HCT116 (cell line): ENCODE results near the gene BACH1. TPM values are rescaled to one million over a fixed set of nuclear protein-coding genes. Genes with fewer than 3 reads are reported as not detected.

ENCODE experiments used
- ATAC-seq: fragments of 200-7000 bp; cut with Tn5 transposase; 2 replicates; pipeline ENCODE4 v1.9.1; 2020; ENCODE audit warnings: mild to moderate bottlenecking, moderate library complexity
- BruUV-seq: library from RNA; stranded (reverse); fragments of 400-500 nt; replicated peaks from 2 replicates; lab custom pipeline; 2021; lab: Mats Ljungman, UMichigan
- CTCF ChIA-PET: fragments of 300-600 bp; sonication (Branson Sonifier 250); formaldehyde crosslinking; loops from one replicate; lab custom pipeline; 2021; ENCODE audit warnings: antibody characterized with exemption; lab: Charles Lee
- POLR2A ChIA-PET: fragments of 300-600, 350-600 bp; sonication (Branson Sonifier 250); formaldehyde crosslinking; loops from one replicate; lab custom pipeline; 2021; ENCODE audit warnings: antibody characterized with exemption; lab: Charles Lee
- RAD21 ChIA-PET, 2 experiments: fragments of 300-600 bp; sonication (Branson Sonifier 250); formaldehyde crosslinking; loops; one replicate each; lab custom pipeline; 2023; ENCODE audit warnings: low total read pairs in 2 of 2; ENCODE audit not compliant: uncharacterized antibody in 2 of 2, unreplicated experiment in 2 of 2, low non-redundant PET in 1 of 2; lab: Charles Lee
- DNase-seq: peaks from one replicate; pipeline ENCODE4 v3.0.0-alpha.2; 2010; ENCODE audit warnings: low read depth, low spot score
- H2AFZ ChIP-seq: fragments of 200-600 bp; shearing (Covaris generic), sonication (generic); 2 replicates; pipeline ENCODE4 v1.6.1; 2017; ENCODE audit warnings: low read depth, mixed run types, mixed read lengths, antibody characterized with exemption, low read length; ENCODE audit not compliant: poor library complexity, severe bottlenecking
- H3K27ac ChIP-seq: 2 replicates; pipeline ENCODE4 v1.5.1; 2012; ENCODE audit warnings: low read depth, low read length
- H3K27me3 ChIP-seq: fragments of 200-600 bp; sonication (generic); 2 replicates; pipeline ENCODE4 v1.6.1; 2016; ENCODE audit warnings: mixed run types, low read length, mixed read lengths; ENCODE audit not compliant: insufficient read depth
- H3K36me3 ChIP-seq, 2 experiments: fragments of 200-500 bp in 1 of 2; fragments of 200-600 bp in 1 of 2; sonication (Bioruptor generic) in 1 of 2; sonication (generic) in 1 of 2; 2 replicates each; pipeline versions ENCODE4 v1.5.1 to v1.6.1; 2014 to 2016; ENCODE audit warnings: low read length in 2 of 2, inconsistent platforms in 1 of 2, mixed read lengths in 1 of 2, mixed run types in 1 of 2; ENCODE audit not compliant: insufficient read depth in 2 of 2, control insufficient read depth in 1 of 2
- H3K4me1 ChIP-seq, 2 experiments: fragments of 200-600 bp in 1 of 2; sonication (generic) in 1 of 2; 2 replicates each; pipeline versions ENCODE4 v1.5.1 to v1.6.1; 2012 to 2017; ENCODE audit warnings: low read length in 2 of 2, inconsistent platforms in 1 of 2, mild to moderate bottlenecking in 1 of 2, mixed read lengths in 1 of 2, mixed run types in 1 of 2, moderate library complexity in 1 of 2; ENCODE audit not compliant: insufficient read depth in 2 of 2, control insufficient read depth in 1 of 2
- H3K4me2 ChIP-seq: fragments of 200-600 bp; sonication (generic); 2 replicates; pipeline ENCODE4 v1.6.1; 2017; ENCODE audit warnings: mixed run types, low read length, mixed read lengths
- H3K4me3 ChIP-seq, 2 experiments: fragments of 200-600 bp in 1 of 2; sonication (generic) in 1 of 2; replicated peaks in 1 of 2; 2 replicates each; pipeline ENCODE4 v1.5.1; 2011 to 2016; ENCODE audit warnings: low read length in 2 of 2, control low read depth in 1 of 2, low read depth in 1 of 2, mild to moderate bottlenecking in 1 of 2, mixed read lengths in 1 of 2, mixed run types in 1 of 2
- H3K79me2 ChIP-seq: fragments of 200-600 bp; sonication (generic); 2 replicates; pipeline ENCODE4 v1.6.1; 2017; ENCODE audit warnings: mild to moderate bottlenecking, mixed run types, low read length, moderate library complexity, mixed read lengths; ENCODE audit not compliant: insufficient read depth
- H3K9ac ChIP-seq: fragments of 200-600 bp; sonication (generic); 2 replicates; pipeline ENCODE4 v1.6.1; 2016; ENCODE audit warnings: low read length, mixed read lengths
- H3K9me2 ChIP-seq: fragments of 200-600 bp; sonication (generic), shearing (Covaris generic); 2 replicates; pipeline ENCODE4 v1.6.1; 2017; ENCODE audit warnings: mixed run types, mild to moderate bottlenecking, moderate library complexity; ENCODE audit not compliant: insufficient read depth
- H3K9me3 ChIP-seq, 2 experiments: fragments of 200-500 bp in 1 of 2; fragments of 200-600 bp in 1 of 2; sonication (Bioruptor generic) in 1 of 2; sonication (generic) in 1 of 2; 2 replicates each; pipeline ENCODE4 v1.6.1; 2014 to 2017; ENCODE audit warnings: low read length in 2 of 2, mixed read lengths in 2 of 2, inconsistent platforms in 1 of 2, low read depth in 1 of 2, mild to moderate bottlenecking in 1 of 2, mixed run types in 1 of 2, moderate library complexity in 1 of 2; ENCODE audit not compliant: control insufficient read depth in 1 of 2, insufficient read depth in 1 of 2
- H4K20me1 ChIP-seq: fragments of 200-600 bp; sonication (generic), shearing (Covaris generic); 2 replicates; pipeline ENCODE4 v1.6.1; 2017; ENCODE audit warnings: mixed run types, mild to moderate bottlenecking, moderate library complexity; ENCODE audit not compliant: insufficient read depth
- ELF1 ChIP-seq: IDR thresholded peaks from 2 replicates; pipeline ENCODE4 v1.6.1; 2012; ENCODE audit warnings: low read depth, borderline replicate concordance
- POLR2A ChIP-seq: IDR thresholded peaks from 2 replicates; pipeline ENCODE4 v1.7.0; 2011; ENCODE audit warnings: borderline replicate concordance; ENCODE audit not compliant: insufficient read depth, insufficient read length; ENCODE audit errors: extremely low read depth
- RAD21 ChIP-seq: IDR thresholded peaks from 2 replicates; pipeline ENCODE4 v1.6.1; 2012; ENCODE audit warnings: low read depth, mild to moderate bottlenecking
- SIN3A ChIP-seq: IDR thresholded peaks from 2 replicates; pipeline ENCODE4 v1.6.1; 2012; ENCODE audit warnings: low read depth
- SP1 ChIP-seq: IDR thresholded peaks from 2 replicates; pipeline ENCODE4 v1.6.1; 2012; ENCODE audit warnings: low read depth
- ZFX ChIP-seq: fragments of 450-650 bp; IDR thresholded peaks from 2 replicates; pipeline ENCODE4 v1.6.1; 2017
- intact Hi-C: fragments of 100-400 bp; cut with micrococcal nuclease; formaldehyde crosslinking; loops from 2 replicates; pipeline ENCODE4 v1.10.0; 2022
- total RNA-seq: library from RNA; stranded (reverse); gene quantifications from one replicate; pipeline ENCODE4 v1.2.1, GENCODE V29; 2021; ENCODE audit not compliant: unreplicated experiment
- TF ChIP-seq, protein P1 (sequence below): IDR thresholded peaks from 2 replicates; pipeline ENCODE4 v1.6.1; 2012

The BACH1 gene
- total RNA-seq, 1 experiment from 2014 or later: 28.4 TPM

DNA sequence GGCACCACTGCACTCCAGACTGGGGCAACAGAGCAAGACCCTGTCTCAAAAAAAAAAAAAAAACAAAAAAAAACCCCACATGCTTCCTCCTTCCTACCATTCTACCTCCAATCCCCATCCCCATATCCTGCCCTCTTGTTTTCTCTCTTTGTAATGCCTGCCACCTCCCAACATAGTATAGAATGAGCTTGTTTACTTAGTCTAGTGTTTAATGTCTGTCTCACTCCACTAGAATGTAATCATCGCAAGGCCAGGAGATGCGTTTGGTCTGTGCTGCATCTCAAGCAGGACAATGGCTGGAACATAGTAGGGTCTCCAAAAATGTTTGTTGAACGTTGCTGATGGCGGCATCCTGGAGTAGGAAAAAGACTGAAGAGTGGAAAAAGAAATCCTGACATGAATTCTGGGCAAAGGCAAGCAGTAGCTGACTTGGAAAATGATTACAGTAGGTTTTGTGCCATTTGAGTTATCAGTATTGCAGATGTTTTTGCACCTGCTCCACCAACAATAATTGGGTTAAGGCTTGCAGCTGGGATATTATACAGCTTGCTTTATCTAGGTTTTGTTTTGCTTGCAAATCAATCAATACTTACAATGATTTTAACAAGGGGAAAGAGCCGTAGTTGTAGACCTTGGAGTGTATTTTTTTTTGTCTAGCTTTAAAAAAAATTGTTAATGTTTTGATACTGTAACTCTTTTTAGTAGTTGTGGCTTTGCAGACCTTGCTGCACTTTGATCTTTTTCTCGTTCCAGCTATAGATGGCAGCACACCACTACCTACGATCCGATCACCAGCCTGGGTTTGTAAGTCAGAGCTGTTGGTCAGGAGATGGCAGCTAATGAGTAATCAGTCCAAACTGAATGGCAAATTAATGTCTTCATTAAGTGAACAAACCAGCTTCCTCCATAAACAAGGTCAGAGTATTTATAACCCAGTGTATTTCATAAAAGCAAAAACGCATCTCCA lies 62.4 kb downstream of the BACH1 start:
- Histone ChIP-seq H2AFZ (no peak overlapping the region), H3K9ac (no peak overlapping the region), H3K4me3 (no peak overlapping the region), H4K20me1 (no peaks in the 10 kb centered on the region), H3K79me2 (no peaks in the 10 kb centered on the region), H3K4me2 (no peak overlapping the region), H3K9me2 (no peaks in the 10 kb centered on the region), H3K27me3 (no peaks in the 10 kb centered on the region), H3K4me1 (no peaks in the 10 kb centered on the region), H3K27ac (no peak overlapping the region), H3K9me3 (no peaks in the 10 kb centered on the region), H3K36me3 (no peaks in the 10 kb centered on the region)
- POLR2A ChIA-PET: interaction anchor here (1.0 kb wide), 1 partner anchor 358 kb away, joined by 3 read pairs; no protein-coding TSS in a partner anchor
- TF ChIP-seq ZFX: no peak
- TF ChIP-seq POLR2A: no peak
- TF ChIP-seq SP1: no peak
- TF ChIP-seq SIN3A: no peak
- TF ChIP-seq RAD21: peak; percentile 23; the same call in 1 of the 2 replicates
- TF ChIP-seq, protein P1, sequence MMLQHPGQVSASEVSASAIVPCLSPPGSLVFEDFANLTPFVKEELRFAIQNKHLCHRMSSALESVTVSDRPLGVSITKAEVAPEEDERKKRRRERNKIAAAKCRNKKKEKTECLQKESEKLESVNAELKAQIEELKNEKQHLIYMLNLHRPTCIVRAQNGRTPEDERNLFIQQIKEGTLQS: no peak
- no peak for DNase-seq
- CTCF ChIA-PET: interaction anchor here (1.0 to 2.2 kb wide), 5 partner anchors 11 to 271 kb away, joined by 3 to 16 read pairs (median 5); no protein-coding TSS in a partner anchor
- no TSS peak for BruUV-seq
- intact Hi-C loops: no loop called here
- no peak for ATAC-seq
- RAD21 ChIA-PET: interaction anchor here in 1 of 2 experiments (0.8 kb wide), 1 partner anchor 15 kb away, joined by 3 read pairs; no protein-coding TSS in a partner anchor

DNA sequence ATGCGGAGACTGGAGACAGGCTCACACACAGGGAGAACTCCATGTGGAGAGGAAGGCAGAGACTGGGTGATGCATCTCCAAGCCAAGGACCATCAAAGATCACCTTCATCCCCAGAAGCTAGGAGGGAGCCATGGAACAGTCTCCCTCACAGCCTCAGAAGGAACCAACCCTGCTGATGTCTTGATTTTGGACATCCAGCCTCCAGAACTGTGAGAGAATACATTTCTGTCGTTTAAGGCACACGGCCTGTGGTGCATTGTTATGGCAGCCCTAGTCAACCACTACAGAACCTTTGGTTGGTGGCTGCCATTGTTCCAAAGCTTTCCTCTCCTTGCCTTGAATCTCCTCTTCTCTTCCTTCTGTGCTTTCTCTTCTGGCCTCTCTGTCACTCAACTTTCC lies 64.0 kb downstream of the BACH1 start:
- ChIA-PET POLR2A (no interaction called here), RAD21 (no interaction called here), CTCF (no interaction called here)
- no peak overlapping the region for H3K4me2 ChIP-seq
- H2AFZ ChIP-seq: no peak overlapping the region
- intact Hi-C loops: no loop called here
- H4K20me1 ChIP-seq: no peaks in the 10 kb centered on the region
- H3K4me3 ChIP-seq: no peak overlapping the region
- H3K36me3 ChIP-seq: no peaks in the 10 kb centered on the region
- H3K27me3 ChIP-seq: no peaks in the 10 kb centered on the region
- no peaks in the 10 kb centered on the region for H3K9me3 ChIP-seq
- no TSS peak for BruUV-seq
- H3K9me2 ChIP-seq: no peaks in the 10 kb centered on the region
- H3K4me1 ChIP-seq: no peaks in the 10 kb centered on the region
- no peak for ATAC-seq
- H3K9ac ChIP-seq: no peak overlapping the region
- no peak for DNase-seq
- H3K79me2 ChIP-seq: no peaks in the 10 kb centered on the region
- no peak overlapping the region for H3K27ac ChIP-seq
- TF ChIP-seq ELF1: no peak
